Measurements from ENCODE around the gene SLC25A13. TPM values are rescaled to one million over a fixed set of nuclear protein-coding genes. Genes with fewer than 3 reads are reported as not detected.

Gene SLC25A13
- total RNA-seq, 1 experiment from 2014 or later: 71.7 TPM

GRCh38 chr7:96202102-96202501 lies 119.8 kb downstream of the SLC25A13 start:
- H3K36me3 Mint-ChIP-seq (ENCODE audit: insufficient read depth in 1 of 3, low read depth in 3 of 3): no peaks in the 10 kb centered on the region; a peak in 3 of 7 replicates
- H3K9me3 ChIP-seq (ENCODE audit: control insufficient read depth, low read depth, low read length): no peaks in the 10 kb centered on the region
- no peak overlapping the region for H2BK12ac ChIP-seq (ENCODE audit: insufficient read length, low read depth, low read length)
- H3K79me2 ChIP-seq (ENCODE audit: insufficient read depth, low read length): no peaks in the 10 kb centered on the region
- H3K9ac ChIP-seq (ENCODE audit: extremely low read depth, insufficient read length, low read length): no peak overlapping the region
- H3K23ac ChIP-seq (ENCODE audit: insufficient read length, low read depth, low read length): no peak overlapping the region
- H3K14ac ChIP-seq (ENCODE audit: insufficient read depth, low read length): no peak overlapping the region
- H2BK15ac ChIP-seq (ENCODE audit: low read depth, low read length): no peak overlapping the region
- no peak overlapping the region for H4K91ac ChIP-seq (ENCODE audit: insufficient read length, low read depth, low read length)
- no peaks in the 10 kb centered on the region for H3K79me1 ChIP-seq (ENCODE audit: insufficient read depth, low read depth, low read length, poor library complexity, severe bottlenecking)
- no peaks in the 10 kb centered on the region for H3K27me3 ChIP-seq (ENCODE audit: insufficient read depth, low read length)
- H3K4me1 Mint-ChIP-seq: peaks cover 18 to 27% of the 10 kb centered on the region in 2 experiments
- H4K8ac ChIP-seq (replicated peaks; ENCODE audit: insufficient read length, low read depth, low read length): no peak overlapping the region
- H4K5ac ChIP-seq (ENCODE audit: insufficient read length, low read depth, low read length): no peak overlapping the region
- no peak overlapping the region for H3K27ac Mint-ChIP-seq
- no peaks in the 10 kb centered on the region for H3K9me3 Mint-ChIP-seq
- no peak overlapping the region for H2AFZ ChIP-seq (ENCODE audit: low read length)
- no peaks in the 10 kb centered on the region for H4K20me1 ChIP-seq (ENCODE audit: control insufficient read depth, insufficient read depth, insufficient read length)
- H2AK5ac ChIP-seq (ENCODE audit: insufficient read length, low read length): no peak overlapping the region
- H3K27me3 Mint-ChIP-seq (ENCODE audit: low read depth): peaks cover 12% of the 10 kb centered on the region
- H3K4me1 ChIP-seq (ENCODE audit: insufficient read depth, low read length): no peaks in the 10 kb centered on the region
- no peak overlapping the region for H3K4ac ChIP-seq (ENCODE audit: low read depth, low read length)
- no peak for DNase-seq
- no peak for TF ChIP-seq CTCF (conservative IDR thresholded peaks at IDR 0.05)
- no peak overlapping the region for H3K4me2 ChIP-seq (ENCODE audit: insufficient read depth, insufficient read length, low read length)
- no peak overlapping the region for H3T11ph ChIP-seq (ENCODE audit: low read length)
- no peak overlapping the region for H3K27ac ChIP-seq (ENCODE audit: insufficient read length, low read depth, low read length)
- H2BK5ac ChIP-seq (ENCODE audit: insufficient read length, low read length): no peak overlapping the region
- no peak overlapping the region for H2BK120ac ChIP-seq (ENCODE audit: low read depth, low read length, poor library complexity, severe bottlenecking)
- H3K23me2 ChIP-seq (ENCODE audit: insufficient read length, low read depth, low read length, poor library complexity, severe bottlenecking): no peaks in the 10 kb centered on the region
- no CpG with 5 or more reads among the region's 2 CpGs for WGBS (ENCODE audit: extremely low coverage, insufficient read length, low lambda C conversion rate)
- H3K4me3 Mint-ChIP-seq: no peak overlapping the region
- H3K18ac ChIP-seq (ENCODE audit: insufficient read length, low read depth, low read length): no peak overlapping the region
- H3K56ac ChIP-seq (ENCODE audit: insufficient read length, low read depth, low read length): no peak overlapping the region
- H2BK20ac ChIP-seq (ENCODE audit: low read depth, low read length, poor library complexity, severe bottlenecking): no peak overlapping the region

Data from H9 (cell line).